Liver (tissue), 9 donors: ENCODE results near the gene APRT. TPM values are rescaled to one million over a fixed set of nuclear protein-coding genes. Genes with fewer than 3 reads are reported as not detected.

Source experiments
- DNase-seq: peaks from one replicate; pipeline ENCODE4 v3.0.0-alpha.2; 2017; ENCODE audit warnings: low spot score
- H3K27ac ChIP-seq, 2 donors: one replicate each; pipeline ENCODE4 v1.7.0; 2013; ENCODE audit warnings: inconsistent platforms in 2 of 2, low read length in 2 of 2, control low read depth in 1 of 2, low read depth in 1 of 2, mild to moderate bottlenecking in 1 of 2
- H3K27me3 ChIP-seq, 4 donors: one replicate each; pipeline versions ENCODE4 v1.6.1 to v1.7.0; 2013; ENCODE audit warnings: low read length in 3 of 4, inconsistent platforms in 1 of 4, mild to moderate bottlenecking in 1 of 4, moderate library complexity in 1 of 4; ENCODE audit not compliant: control insufficient read depth in 4 of 4, insufficient read depth in 4 of 4
- H3K36me3 ChIP-seq, 4 donors: one replicate each; pipeline versions ENCODE4 v1.6.1 to v1.7.0; 2013; ENCODE audit warnings: low read length in 3 of 4, mild to moderate bottlenecking in 3 of 4, low read depth in 1 of 4, moderate library complexity in 1 of 4; ENCODE audit not compliant: control insufficient read depth in 4 of 4, insufficient read depth in 3 of 4
- H3K4me1 ChIP-seq, 4 donors: one replicate each; pipeline versions ENCODE4 v1.6.1 to v1.7.0; 2013; ENCODE audit warnings: low read length in 3 of 4, mild to moderate bottlenecking in 3 of 4, moderate library complexity in 1 of 4; ENCODE audit not compliant: control insufficient read depth in 4 of 4, insufficient read depth in 4 of 4
- H3K4me3 ChIP-seq, 3 donors: one replicate each; pipeline versions ENCODE4 v1.6.1 to v1.7.0; 2013; ENCODE audit warnings: low read length in 3 of 3, control low read depth in 1 of 3, low read depth in 1 of 3, mild to moderate bottlenecking in 1 of 3
- H3K9ac ChIP-seq, 2 donors: one replicate each; pipeline ENCODE4 v1.7.0; 2013; ENCODE audit warnings: low read length in 2 of 2, mild to moderate bottlenecking in 2 of 2, moderate library complexity in 2 of 2, control low read depth in 1 of 2, low read depth in 1 of 2
- H3K9me3 ChIP-seq, 4 donors: one replicate each; pipeline versions ENCODE4 v1.6.1 to v1.7.0; 2013; ENCODE audit warnings: low read length in 3 of 4; ENCODE audit not compliant: control insufficient read depth in 4 of 4
- ATF3 ChIP-seq: IDR thresholded peaks from 2 replicates; pipeline ENCODE4 v1.6.1; 2016; ENCODE audit warnings: antibody characterized with exemption
- EGR1 ChIP-seq, 2 donors: IDR thresholded peaks; 2 replicates each; pipeline ENCODE4 v1.6.1; 2016 to 2018; ENCODE audit warnings: antibody characterized with exemption in 2 of 2, low read depth in 2 of 2
- FOXA1 ChIP-seq: IDR thresholded peaks from 2 replicates; pipeline ENCODE4 v1.6.1; 2016; ENCODE audit warnings: antibody characterized with exemption
- FOXA2 ChIP-seq: IDR thresholded peaks from 2 replicates; pipeline ENCODE4 v1.6.1; 2016; ENCODE audit warnings: antibody characterized with exemption
- HNF4G ChIP-seq: IDR thresholded peaks from 2 replicates; pipeline ENCODE4 v1.6.1; 2016; ENCODE audit warnings: antibody characterized with exemption
- JUND ChIP-seq, 2 donors: IDR thresholded peaks; 2 replicates each; pipeline ENCODE4 v1.6.1; 2016; ENCODE audit warnings: antibody characterized with exemption in 2 of 2
- NR2F2 ChIP-seq: IDR thresholded peaks from 2 replicates; pipeline ENCODE4 v1.6.1; 2016; ENCODE audit warnings: antibody characterized with exemption
- SP1 ChIP-seq: IDR thresholded peaks from 2 replicates; pipeline ENCODE4 v1.6.1; 2018; ENCODE audit warnings: antibody characterized with exemption, mild to moderate bottlenecking
- TAF1 ChIP-seq: conservative IDR thresholded peaks from 2 replicates; pipeline ENCODE4 v1.6.1; 2016; ENCODE audit warnings: antibody characterized with exemption, mild to moderate bottlenecking
- YY1 ChIP-seq: IDR thresholded peaks from 2 replicates; pipeline ENCODE4 v1.6.1; 2016; ENCODE audit warnings: antibody characterized with exemption, mild to moderate bottlenecking
- WGBS: extraction: QIAGEN DNeasy Blood & Tissue Kit; methylation state at CpG from one replicate; pipeline ENCODE4 v1.1.7; 2013; 5-methylcytosine and 5-hydroxymethylcytosine counted together
- polyA plus RNA-seq, 2 donors: library from polyadenylated mRNA; stranded (reverse) in 1 of 2; unstranded in 1 of 2; fragments of 200-250 nt in 1 of 2; fragments of >200 nt in 1 of 2; fragmentation: Nextera tagmentation in 1 of 2; extraction: Ambion mirVana in 1 of 2; gene quantifications; one replicate each; pipeline versions ENCODE4 v1.2.1 to v1.2.3, GENCODE V29; 2013 to 2015
- total RNA-seq, 2 donors: library from RNA; depleted of rRNA; stranded (reverse); fragments of >200 nt; gene quantifications; one replicate each; pipeline ENCODE4 v1.2.3, GENCODE V29; 2014
- TF ChIP-seq, protein P1 (sequence below): fragments of 150-350 bp; IDR thresholded peaks from 2 replicates; pipeline ENCODE4 v1.5.1; 2017; ENCODE audit warnings: improper control_type of control experiment, low read depth, low read length; ENCODE audit not compliant: missing input control
- TF ChIP-seq, protein P2 (sequence below): IDR thresholded peaks from 2 replicates; pipeline ENCODE4 v1.6.1; 2016; ENCODE audit warnings: antibody characterized with exemption, mild to moderate bottlenecking
- TF ChIP-seq, protein P3 (sequence below): IDR thresholded peaks from 2 replicates; pipeline ENCODE4 v1.6.1; 2016; ENCODE audit warnings: antibody characterized with exemption
- donor health status: healthy.
- donor health status: healthy.
- donor health status: healthy.
- donor health status: healthy.
- donor health status: healthy.

APRT gene
- total and polyA plus RNA-seq, 4 donors, result 27.9 to 160 (median 94.4) TPM

- H3K27ac ChIP-seq, result no peak overlapping the region
- no peaks in the 10 kb centered on the region for H3K9me3 ChIP-seq
- H3K4me1 ChIP-seq, result peaks cover 12 to 24% (median 18%) of the 10 kb centered on the region in 4 donors
- TF ChIP-seq SP1 (no peak), TAF1 (no peak), EGR1 (IDR thresholded peaks at IDR 0.05; ENCODE audit: low read depth in 2 of 2) (no peak), JUND (IDR thresholded peaks at IDR 0.05) (no peak), FOXA1 (no peak), FOXA2 (no peak), YY1 (no peak)
- TF ChIP-seq, protein P1, sequence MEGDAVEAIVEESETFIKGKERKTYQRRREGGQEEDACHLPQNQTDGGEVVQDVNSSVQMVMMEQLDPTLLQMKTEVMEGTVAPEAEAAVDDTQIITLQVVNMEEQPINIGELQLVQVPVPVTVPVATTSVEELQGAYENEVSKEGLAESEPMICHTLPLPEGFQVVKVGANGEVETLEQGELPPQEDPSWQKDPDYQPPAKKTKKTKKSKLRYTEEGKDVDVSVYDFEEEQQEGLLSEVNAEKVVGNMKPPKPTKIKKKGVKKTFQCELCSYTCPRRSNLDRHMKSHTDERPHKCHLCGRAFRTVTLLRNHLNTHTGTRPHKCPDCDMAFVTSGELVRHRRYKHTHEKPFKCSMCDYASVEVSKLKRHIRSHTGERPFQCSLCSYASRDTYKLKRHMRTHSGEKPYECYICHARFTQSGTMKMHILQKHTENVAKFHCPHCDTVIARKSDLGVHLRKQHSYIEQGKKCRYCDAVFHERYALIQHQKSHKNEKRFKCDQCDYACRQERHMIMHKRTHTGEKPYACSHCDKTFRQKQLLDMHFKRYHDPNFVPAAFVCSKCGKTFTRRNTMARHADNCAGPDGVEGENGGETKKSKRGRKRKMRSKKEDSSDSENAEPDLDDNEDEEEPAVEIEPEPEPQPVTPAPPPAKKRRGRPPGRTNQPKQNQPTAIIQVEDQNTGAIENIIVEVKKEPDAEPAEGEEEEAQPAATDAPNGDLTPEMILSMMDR, result no peak
- TF ChIP-seq, protein P2, sequence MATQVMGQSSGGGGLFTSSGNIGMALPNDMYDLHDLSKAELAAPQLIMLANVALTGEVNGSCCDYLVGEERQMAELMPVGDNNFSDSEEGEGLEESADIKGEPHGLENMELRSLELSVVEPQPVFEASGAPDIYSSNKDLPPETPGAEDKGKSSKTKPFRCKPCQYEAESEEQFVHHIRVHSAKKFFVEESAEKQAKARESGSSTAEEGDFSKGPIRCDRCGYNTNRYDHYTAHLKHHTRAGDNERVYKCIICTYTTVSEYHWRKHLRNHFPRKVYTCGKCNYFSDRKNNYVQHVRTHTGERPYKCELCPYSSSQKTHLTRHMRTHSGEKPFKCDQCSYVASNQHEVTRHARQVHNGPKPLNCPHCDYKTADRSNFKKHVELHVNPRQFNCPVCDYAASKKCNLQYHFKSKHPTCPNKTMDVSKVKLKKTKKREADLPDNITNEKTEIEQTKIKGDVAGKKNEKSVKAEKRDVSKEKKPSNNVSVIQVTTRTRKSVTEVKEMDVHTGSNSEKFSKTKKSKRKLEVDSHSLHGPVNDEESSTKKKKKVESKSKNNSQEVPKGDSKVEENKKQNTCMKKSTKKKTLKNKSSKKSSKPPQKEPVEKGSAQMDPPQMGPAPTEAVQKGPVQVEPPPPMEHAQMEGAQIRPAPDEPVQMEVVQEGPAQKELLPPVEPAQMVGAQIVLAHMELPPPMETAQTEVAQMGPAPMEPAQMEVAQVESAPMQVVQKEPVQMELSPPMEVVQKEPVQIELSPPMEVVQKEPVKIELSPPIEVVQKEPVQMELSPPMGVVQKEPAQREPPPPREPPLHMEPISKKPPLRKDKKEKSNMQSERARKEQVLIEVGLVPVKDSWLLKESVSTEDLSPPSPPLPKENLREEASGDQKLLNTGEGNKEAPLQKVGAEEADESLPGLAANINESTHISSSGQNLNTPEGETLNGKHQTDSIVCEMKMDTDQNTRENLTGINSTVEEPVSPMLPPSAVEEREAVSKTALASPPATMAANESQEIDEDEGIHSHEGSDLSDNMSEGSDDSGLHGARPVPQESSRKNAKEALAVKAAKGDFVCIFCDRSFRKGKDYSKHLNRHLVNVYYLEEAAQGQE, result no peak
- TF ChIP-seq, protein P3, sequence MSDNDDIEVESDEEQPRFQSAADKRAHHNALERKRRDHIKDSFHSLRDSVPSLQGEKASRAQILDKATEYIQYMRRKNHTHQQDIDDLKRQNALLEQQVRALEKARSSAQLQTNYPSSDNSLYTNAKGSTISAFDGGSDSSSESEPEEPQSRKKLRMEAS, result no peak
- DNase-seq, result no peak
- no peaks in the 10 kb centered on the region for H3K27me3 ChIP-seq
- 97% methylated on average over 19 of the region's 19 CpGs for WGBS
- H3K4me3 ChIP-seq, result no peak overlapping the region
- no peak overlapping the region for H3K9ac ChIP-seq
- H3K36me3 ChIP-seq, result peaks cover 0 to 6% (median under 1%) of the 10 kb centered on the region in 4 donors
Measured at GRCh38 chr16:88851616-88852015, 39.9 kb upstream of the APRT start.

DNA sequence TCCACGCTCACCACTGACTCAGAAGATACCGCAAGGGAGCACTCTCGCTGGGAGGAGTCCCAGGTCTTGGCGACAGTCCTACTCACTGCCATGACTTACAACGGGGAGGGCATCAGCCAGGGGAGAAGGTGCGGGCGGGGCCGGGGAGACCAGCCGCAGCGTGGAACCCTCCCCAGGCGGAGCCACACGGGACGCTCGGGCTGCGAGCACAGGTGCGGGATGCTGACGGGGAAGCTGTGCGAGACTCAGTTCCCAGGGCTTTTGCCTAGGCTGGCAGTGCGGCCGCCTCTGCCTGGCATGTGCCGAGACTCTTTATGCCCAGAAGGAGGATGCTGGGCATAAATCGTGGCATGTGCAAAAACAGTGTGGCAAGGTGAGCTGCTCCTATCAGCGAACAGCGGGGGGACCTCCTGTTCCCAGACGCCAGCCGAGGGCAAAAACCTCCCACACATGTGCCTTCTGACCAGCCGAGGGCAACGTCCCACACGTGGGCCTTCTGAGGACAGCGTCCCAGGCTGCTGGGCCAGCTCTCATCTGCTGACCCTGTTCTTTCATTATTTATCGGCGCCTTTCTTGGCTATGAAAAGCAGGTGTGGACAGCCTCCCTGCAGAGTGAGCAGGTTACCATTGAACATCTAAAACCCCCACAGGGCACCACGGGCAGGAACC lies 38.9 kb upstream of the APRT start:
- peak overlapping the region in 1 of 2 donors; percentile 42 for H3K27ac ChIP-seq
- TF ChIP-seq, protein P1, result no peak
- TF ChIP-seq FOXA2, result no peak
- TF ChIP-seq, protein P2, result no peak
- no peak for TF ChIP-seq HNF4G
- no peak for TF ChIP-seq TAF1
- no peak for TF ChIP-seq YY1
- no peak for TF ChIP-seq NR2F2
- TF ChIP-seq ATF3, result no peak
- H3K27me3 ChIP-seq, result no peaks in the 10 kb centered on the region
- H3K36me3 ChIP-seq, result peaks cover 0 to 6% (median under 1%) of the 10 kb centered on the region in 4 donors
- no peaks in the 10 kb centered on the region for H3K9me3 ChIP-seq
- H3K9ac ChIP-seq, result no peak overlapping the region
- 86% methylated on average over 33 of the region's 33 CpGs for WGBS
- no peak overlapping the region for H3K4me3 ChIP-seq
- no peak for DNase-seq
- peaks cover 6 to 18% (median 11%) of the 10 kb centered on the region in 4 donors for H3K4me1 ChIP-seq
